PC-9 (cell line): Measurements from ENCODE around the gene SOCS6. TPM values are rescaled to one million over a fixed set of nuclear protein-coding genes. Genes with fewer than 3 reads are reported as not detected.

Experiments
- BruUV-seq: library from RNA; stranded (reverse); fragments of 400-500 nt; replicated peaks from 2 replicates; lab custom pipeline; 2021; lab: Mats Ljungman, UMichigan
- CTCF ChIA-PET: fragments of 300-600 bp; sonication (Branson Sonifier 250); formaldehyde crosslinking; loops from one replicate; lab custom pipeline; 2022; ENCODE audit warnings: antibody characterized with exemption; lab: Charles Lee
- POLR2A ChIA-PET: fragments of 300-600 bp; sonication (Branson Sonifier 250); formaldehyde crosslinking; loops from one replicate; lab custom pipeline; 2022; ENCODE audit warnings: antibody characterized with exemption; ENCODE audit not compliant: unreplicated experiment; lab: Charles Lee
- DNase-seq, 2 experiments: peaks; one replicate each; pipeline versions ENCODE4 v3.0.0 to v3.0.0-alpha.2; 2015 to 2022; ENCODE audit warnings: mixed read lengths in 1 of 2
- H2AFZ ChIP-seq: fragments of 200-600 bp; sonication (generic); 2 replicates; pipeline ENCODE4 v1.8.1; 2017; ENCODE audit warnings: antibody characterized with exemption
- H3F3A ChIP-seq: fragments of 200-600 bp; sonication (generic); 2 replicates; pipeline ENCODE4 v1.8.1; 2017; ENCODE audit warnings: antibody characterized with exemption, mild to moderate bottlenecking, low read depth; ENCODE audit not compliant: insufficient read depth
- H3K27ac ChIP-seq: fragments of 200-600 bp; sonication (generic); 2 replicates; pipeline ENCODE4 v1.6.1; 2016; ENCODE audit warnings: mixed run types
- H3K27me3 ChIP-seq: fragments of 200-600 bp; sonication (generic); 2 replicates; pipeline ENCODE4 v1.6.1; 2016; ENCODE audit warnings: low read depth, mixed run types; ENCODE audit not compliant: insufficient read depth
- H3K36me3 ChIP-seq: fragments of 200-600 bp; sonication (generic); 2 replicates; pipeline ENCODE4 v1.6.1; 2016; ENCODE audit warnings: low read depth, mixed run types
- H3K4me1 ChIP-seq: fragments of 200-600 bp; sonication (generic); replicated peaks from 2 replicates; pipeline ENCODE4 v1.6.1; 2016; ENCODE audit warnings: mixed run types; ENCODE audit not compliant: insufficient read depth
- H3K4me2 ChIP-seq: fragments of 200-600 bp; sonication (generic); 2 replicates; pipeline ENCODE4 v1.6.1; 2017; ENCODE audit warnings: mixed run types
- H3K4me3 ChIP-seq: fragments of 200-600 bp; sonication (generic); 2 replicates; pipeline ENCODE4 v1.6.1; 2016; ENCODE audit warnings: mixed run types
- H3K79me2 ChIP-seq: fragments of 200-600 bp; sonication (generic); 2 replicates; pipeline ENCODE4 v1.6.1; 2017; ENCODE audit warnings: low read depth, mixed run types
- H3K9me2 ChIP-seq: fragments of 200-600 bp; sonication (generic); 2 replicates; pipeline ENCODE4 v1.8.1; 2017; ENCODE audit warnings: mild to moderate bottlenecking; ENCODE audit not compliant: insufficient read depth
- H3K9me3 ChIP-seq: fragments of 200-600 bp; sonication (generic); 2 replicates; pipeline ENCODE4 v1.8.1; 2016; ENCODE audit warnings: low read depth; ENCODE audit not compliant: insufficient read depth
- H4K20me1 ChIP-seq: fragments of 200-600 bp; sonication (generic); 2 replicates; pipeline ENCODE4 v1.8.1; 2017; ENCODE audit not compliant: insufficient read depth
- EZH2 ChIP-seq: fragments of 200-600 bp; sonication (generic); IDR thresholded peaks from 2 replicates; pipeline ENCODE4 v1.8.0; 2017; ENCODE audit warnings: antibody characterized with exemption, low read depth
- intact Hi-C: fragments of 100-400 bp; cut with micrococcal nuclease; formaldehyde crosslinking; loops from one replicate; pipeline ENCODE4 v1.10.0; 2022; ENCODE audit not compliant: unreplicated experiment
- total RNA-seq: library from RNA; stranded (reverse); gene quantifications from 2 replicates; pipeline ENCODE4 v1.2.3, GENCODE V29; 2021
- TF ChIP-seq, protein P1 (sequence below): fragments of 200-600 bp; sonication (generic); conservative IDR thresholded peaks from 2 replicates; pipeline ENCODE4 v1.6.1; 2017; ENCODE audit warnings: mixed run types, antibody characterized with exemption, mild to moderate bottlenecking, moderate library complexity

Gene SOCS6
- total RNA-seq, 1 experiment from 2014 or later = 21.0 TPM

DNA sequence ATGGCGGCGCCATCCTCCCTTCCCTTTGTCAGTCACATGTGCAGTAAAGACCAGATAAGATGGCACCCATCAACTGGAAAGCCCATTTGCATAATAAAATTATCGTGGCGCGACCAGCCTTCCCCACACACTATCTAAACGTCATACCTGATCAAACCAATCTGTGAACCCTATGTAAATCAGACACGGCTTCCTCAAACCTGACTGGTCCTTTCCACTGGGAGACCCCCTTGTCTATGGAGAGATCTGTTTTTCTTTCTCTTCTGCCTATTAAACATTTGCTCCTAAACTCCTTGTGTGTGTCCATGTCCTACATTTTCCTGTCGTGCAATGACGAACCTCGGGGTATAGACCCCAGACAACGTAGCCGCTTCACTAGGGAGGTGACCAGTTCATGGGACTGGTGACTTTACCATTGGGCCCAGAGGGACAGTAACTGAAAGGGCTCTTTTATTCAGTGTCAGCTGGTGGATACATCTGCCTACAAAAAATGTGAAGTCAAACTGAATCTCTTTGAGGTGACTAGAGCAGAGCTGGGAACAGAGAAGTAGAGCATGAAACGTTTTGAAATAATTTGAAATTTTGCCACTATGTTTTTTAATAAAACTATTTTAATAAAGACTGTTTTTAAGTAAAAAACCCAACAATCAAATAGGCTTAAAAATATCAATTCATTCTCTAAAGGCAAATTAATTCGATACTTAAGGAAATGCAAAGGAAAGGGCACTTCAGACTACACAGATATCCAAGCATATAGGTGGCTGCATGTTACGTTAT, 87.5 kb downstream of the SOCS6 start:
- no peaks in the 10 kb centered on the region for H4K20me1 ChIP-seq
- H3K79me2 ChIP-seq = no peaks in the 10 kb centered on the region
- peaks cover 34% of the 10 kb centered on the region for H3K4me1 ChIP-seq
- H2AFZ ChIP-seq = no peak overlapping the region
- no peaks in the 10 kb centered on the region for H3K9me2 ChIP-seq
- ChIA-PET CTCF (no interaction called here), POLR2A (no interaction called here)
- peaks cover 30% of the 10 kb centered on the region for H3F3A ChIP-seq
- H3K4me3 ChIP-seq = no peak overlapping the region
- H3K36me3 ChIP-seq = no peaks in the 10 kb centered on the region
- H3K27ac ChIP-seq = no peak overlapping the region
- DNase-seq = no peak
- no peaks in the 10 kb centered on the region for H3K9me3 ChIP-seq
- H3K27me3 ChIP-seq = no peaks in the 10 kb centered on the region
- BruUV-seq = no TSS peak
- intact Hi-C loops = no loop called here
- TF ChIP-seq, protein P1, sequence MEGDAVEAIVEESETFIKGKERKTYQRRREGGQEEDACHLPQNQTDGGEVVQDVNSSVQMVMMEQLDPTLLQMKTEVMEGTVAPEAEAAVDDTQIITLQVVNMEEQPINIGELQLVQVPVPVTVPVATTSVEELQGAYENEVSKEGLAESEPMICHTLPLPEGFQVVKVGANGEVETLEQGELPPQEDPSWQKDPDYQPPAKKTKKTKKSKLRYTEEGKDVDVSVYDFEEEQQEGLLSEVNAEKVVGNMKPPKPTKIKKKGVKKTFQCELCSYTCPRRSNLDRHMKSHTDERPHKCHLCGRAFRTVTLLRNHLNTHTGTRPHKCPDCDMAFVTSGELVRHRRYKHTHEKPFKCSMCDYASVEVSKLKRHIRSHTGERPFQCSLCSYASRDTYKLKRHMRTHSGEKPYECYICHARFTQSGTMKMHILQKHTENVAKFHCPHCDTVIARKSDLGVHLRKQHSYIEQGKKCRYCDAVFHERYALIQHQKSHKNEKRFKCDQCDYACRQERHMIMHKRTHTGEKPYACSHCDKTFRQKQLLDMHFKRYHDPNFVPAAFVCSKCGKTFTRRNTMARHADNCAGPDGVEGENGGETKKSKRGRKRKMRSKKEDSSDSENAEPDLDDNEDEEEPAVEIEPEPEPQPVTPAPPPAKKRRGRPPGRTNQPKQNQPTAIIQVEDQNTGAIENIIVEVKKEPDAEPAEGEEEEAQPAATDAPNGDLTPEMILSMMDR = no peak
- H3K4me2 ChIP-seq = no peak overlapping the region

DNA sequence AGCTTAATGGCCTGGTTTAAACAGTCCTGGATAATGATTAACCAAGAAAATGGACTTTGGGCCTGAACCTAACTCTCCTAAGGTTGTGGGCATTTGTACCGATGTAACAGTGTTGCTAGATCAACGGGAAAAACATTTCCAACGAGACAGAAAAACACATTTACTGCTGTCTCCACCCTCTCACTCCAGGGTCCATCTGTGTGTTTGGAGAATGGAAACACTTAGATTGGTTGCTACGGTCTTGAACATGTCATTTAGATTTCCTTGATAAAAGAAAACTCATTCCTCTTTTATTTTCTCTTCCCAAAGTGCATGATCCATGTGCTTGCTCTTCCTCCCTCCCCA, 88.0 kb downstream of the SOCS6 start:
- intact Hi-C loops = no loop called here
- H4K20me1 ChIP-seq = no peaks in the 10 kb centered on the region
- H3K36me3 ChIP-seq = no peaks in the 10 kb centered on the region
- no peaks in the 10 kb centered on the region for H3K9me3 ChIP-seq
- H3K27ac ChIP-seq = no peak overlapping the region
- H3K4me2 ChIP-seq = no peak overlapping the region
- ChIA-PET POLR2A (no interaction called here), CTCF (no interaction called here)
- no peak overlapping the region for H3K4me3 ChIP-seq
- no peak for DNase-seq
- peaks cover 28% of the 10 kb centered on the region for H3K4me1 ChIP-seq
- H3F3A ChIP-seq = peaks cover 25% of the 10 kb centered on the region
- no peaks in the 10 kb centered on the region for H3K27me3 ChIP-seq
- H3K9me2 ChIP-seq = no peaks in the 10 kb centered on the region
- no peaks in the 10 kb centered on the region for H3K79me2 ChIP-seq
- BruUV-seq = no TSS peak
- TF ChIP-seq EZH2 = no peak
- TF ChIP-seq, protein P1 = no peak
- no peak overlapping the region for H2AFZ ChIP-seq

DNA sequence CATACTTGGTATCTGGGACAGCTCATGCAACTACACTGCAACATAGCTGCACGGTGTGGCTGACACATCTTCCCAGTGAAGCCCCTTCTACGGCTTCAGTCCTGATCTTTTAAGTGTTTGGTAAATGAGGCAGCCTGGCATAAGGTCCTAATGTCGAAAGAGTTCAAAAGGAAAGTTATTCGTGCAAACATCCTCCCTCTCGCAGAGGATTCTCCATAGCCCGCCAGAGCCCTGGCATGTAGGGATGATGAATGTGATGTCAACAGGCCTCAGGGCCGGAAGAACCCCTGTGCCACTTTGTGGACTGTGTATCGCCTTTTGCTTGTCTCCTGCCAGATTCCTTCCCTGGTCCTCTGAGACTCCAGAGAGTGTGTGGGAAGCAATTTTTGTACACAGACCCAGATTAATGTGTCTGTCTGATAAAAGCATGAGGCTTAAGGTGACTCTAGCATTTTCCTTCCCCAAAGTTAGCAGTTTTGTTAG, 88.5 kb downstream of the SOCS6 start:
- TF ChIP-seq, protein P1 = no peak
- TF ChIP-seq EZH2 = no peak
- ChIA-PET CTCF (no interaction called here), POLR2A (no interaction called here)
- Histone ChIP-seq H3K9me2 (no peaks in the 10 kb centered on the region), H3K27me3 (no peaks in the 10 kb centered on the region), H4K20me1 (no peaks in the 10 kb centered on the region), H3F3A (peaks cover 24% of the 10 kb centered on the region), H3K27ac (no peak overlapping the region), H3K4me1 (peaks cover 24% of the 10 kb centered on the region), H3K79me2 (no peaks in the 10 kb centered on the region), H3K9me3 (no peaks in the 10 kb centered on the region), H3K36me3 (no peaks in the 10 kb centered on the region), H2AFZ (no peak overlapping the region), H3K4me2 (no peak overlapping the region), H3K4me3 (no peak overlapping the region)
- intact Hi-C loops = no loop called here
- BruUV-seq = no TSS peak
- no peak for DNase-seq
